Endothelial cell of hepatic sinusoid (primary cell): Measurements from ENCODE around the gene IQCM.
"Not testable (repeated sequence)": the region's sequence is repeated elsewhere in the genome, so short reads cannot be mapped to it uniquely, and the experiment has no call there.

Source experiments
- in situ Hi-C: cut with HindIII; loops from 2 replicates; pipeline ENCODE4 v1.10.0; 2017; ENCODE audit warnings: low sequenced_read_pairs

The IQCM gene

DNA sequence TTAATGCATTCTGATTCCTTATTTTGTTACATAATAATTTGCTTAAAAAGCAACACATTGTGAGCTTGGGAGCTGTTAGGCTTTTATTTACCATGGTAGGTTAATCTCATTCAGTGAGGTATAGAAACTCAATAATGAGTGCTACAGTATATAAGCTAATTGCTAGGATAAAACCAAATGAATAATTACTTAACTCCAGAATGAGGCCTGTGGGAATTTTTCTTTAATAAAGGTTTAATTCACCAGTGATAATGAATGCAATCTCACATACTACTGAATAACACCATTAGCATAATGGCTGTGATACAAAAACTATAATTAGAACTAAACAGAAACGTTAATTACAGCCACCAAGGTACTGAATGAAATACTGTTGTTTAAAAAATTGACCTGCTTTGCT is 326.3 kb downstream of the IQCM start:
- in situ Hi-C loops, result no loop called here

DNA sequence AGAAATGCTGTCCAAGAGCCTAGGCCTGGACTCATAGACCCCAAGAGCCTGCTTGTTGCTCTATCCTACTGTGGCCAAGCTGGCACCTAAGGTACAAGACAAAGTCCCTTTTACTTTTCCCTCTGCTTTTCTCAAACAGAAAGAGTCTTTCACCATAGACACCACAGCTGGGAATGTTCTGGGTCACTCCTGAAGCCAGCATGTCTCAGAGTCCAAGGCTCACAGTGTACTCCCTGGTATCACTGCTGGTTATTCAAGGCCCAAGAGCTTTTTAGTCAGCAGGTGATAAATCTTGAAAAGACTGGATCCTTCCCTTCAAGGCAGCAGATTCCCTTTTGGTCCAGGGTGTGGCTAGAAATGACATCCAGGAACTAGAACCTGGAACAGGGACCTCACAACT is 328.8 kb downstream of the IQCM start:
- in situ Hi-C loops, result no loop called here

DNA sequence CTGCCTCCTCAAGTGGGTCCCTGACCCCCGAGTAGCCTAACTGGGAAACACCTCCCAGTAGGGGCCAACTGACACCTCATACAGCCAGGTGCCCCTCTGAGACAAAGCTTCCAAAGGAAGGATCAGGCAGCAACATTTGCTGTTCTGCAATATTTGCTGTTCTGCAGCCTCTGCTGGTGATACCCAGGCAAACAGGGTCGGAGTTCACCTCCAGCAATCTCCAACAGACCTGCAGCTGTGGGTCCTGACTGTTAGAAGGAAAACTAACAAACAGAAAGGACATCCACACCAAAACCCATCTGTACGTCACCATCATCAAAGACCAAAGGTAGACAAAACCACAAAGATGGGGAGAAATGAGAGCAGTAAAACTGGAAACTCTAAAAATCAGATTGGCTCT is 347.0 kb downstream of the IQCM start:
- in situ Hi-C loops, result not testable (repeated sequence)

DNA sequence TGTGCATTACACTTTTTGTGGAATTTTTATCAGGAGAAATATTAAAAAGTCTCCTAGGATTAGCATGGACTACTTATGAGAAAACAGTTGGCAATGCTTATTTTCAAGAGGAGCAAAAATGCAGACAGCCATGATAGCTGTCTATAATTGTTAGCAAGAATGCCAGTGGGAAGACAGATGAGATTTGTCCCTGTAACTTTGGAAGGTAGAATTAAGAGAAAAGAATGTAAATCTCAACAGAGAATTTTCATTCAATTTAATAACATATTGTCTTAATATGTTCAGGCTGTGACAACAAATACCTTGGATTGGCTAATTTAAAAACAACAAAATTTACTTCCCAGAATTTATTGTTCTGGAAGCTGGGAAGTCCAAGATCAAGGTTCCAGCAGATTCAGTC is 349.2 kb downstream of the IQCM start:
- in situ Hi-C loops, result no loop called here

DNA sequence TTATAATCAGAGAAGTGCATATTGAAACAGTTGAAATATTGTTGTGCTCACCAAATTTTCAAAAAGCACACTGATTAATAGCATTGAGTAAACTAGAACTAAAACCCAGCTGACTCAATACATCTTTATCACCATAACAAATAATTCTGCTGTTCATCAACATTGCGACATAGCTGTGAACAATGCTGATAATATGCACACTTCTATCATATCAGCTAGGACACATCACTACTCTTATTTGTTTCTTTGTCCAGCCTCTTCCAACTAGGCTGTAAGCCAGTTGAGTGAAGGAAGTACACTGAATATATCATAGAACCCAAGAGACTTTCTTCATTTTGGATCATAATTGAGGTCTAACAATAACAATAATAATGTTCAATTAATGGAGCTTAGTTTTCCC is 349.7 kb downstream of the IQCM start:
- in situ Hi-C loops, result no loop called here

DNA sequence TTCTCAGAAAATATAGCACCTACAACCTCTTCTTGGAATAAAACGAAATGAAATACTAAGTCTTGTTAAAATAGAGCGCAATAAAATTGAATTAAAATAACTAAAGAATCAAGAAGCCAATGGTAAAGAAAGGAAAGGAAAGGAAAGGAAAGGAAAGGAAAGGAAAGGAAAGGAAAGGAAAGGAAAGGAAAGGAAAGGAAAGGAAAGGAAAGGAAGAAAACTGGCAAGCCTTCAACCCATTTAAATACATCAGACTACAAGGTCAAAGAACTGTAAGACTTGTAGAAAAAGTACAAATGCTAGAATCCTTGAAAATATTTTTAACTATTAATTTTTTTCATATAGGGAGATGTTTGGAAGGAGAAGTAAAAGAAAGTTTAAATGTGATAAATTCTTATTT is 372.1 kb downstream of the IQCM start:
- in situ Hi-C loops, result loop anchor here (5.0 kb wide), 1 partner anchor 89 kb away; no protein-coding TSS in a partner anchor

DNA sequence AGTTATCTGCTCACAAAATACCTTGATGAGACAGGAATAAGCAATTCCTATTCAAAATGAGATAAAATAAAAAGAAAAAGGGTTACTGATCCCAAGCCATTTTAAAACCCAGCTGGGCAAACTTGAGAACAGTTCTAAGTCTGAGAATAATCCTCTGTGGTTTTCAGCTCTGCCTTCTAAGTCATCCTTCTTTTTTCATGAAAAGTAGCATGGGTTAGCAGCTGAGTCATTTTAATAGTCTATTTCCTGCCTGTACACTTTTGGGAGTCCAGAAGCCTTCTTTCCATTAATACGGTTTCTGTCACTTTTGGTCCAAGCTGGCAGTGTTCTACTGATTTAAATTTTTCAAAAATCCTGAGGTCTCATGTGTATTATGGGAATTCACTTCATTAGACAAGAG is 374.3 kb downstream of the IQCM start:
- in situ Hi-C loops, result loop anchor here (5.0 kb wide), 1 partner anchor 91 kb away; no protein-coding TSS in a partner anchor

DNA sequence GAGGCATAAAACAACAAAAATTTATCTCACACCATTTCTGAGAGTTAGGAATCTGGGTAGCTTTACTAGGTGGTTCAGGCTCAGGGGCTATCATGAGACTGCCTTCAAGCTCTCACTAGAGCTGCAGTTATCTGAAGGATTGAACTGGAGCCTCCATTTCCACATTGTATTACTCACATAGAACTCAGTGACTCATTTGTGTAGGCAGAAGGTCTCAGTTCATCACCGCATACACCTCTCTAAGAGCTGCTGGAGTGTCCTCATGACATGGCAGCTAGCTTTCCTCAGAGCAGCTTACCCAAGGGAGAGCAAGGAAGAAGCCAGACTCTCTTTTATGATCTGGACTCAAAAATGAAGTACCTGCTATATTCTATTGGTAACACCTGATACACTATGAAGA is 389.2 kb downstream of the IQCM start:
- in situ Hi-C loops, result no loop called here

DNA sequence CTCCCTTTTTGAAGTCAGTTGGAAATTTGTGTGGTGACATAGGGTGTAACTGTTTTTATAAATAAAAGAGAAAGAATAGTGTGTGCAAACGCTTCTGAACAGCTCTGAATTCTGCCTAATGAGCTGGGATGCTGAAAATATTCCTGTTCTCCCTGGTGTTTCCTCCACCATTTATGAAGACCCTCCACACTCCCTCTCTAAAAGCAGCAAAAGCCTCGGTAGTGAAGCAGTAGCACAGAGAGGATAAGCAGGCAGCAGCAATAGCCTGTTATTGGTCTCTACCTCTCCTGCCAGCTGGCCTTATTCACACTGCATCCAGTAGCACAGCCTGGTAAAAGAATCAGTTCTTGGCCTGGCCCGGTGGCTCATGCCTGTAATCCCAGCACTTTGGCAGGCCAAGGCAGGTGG is 406.1 kb downstream of the IQCM start:
- in situ Hi-C loops, result no loop called here

DNA sequence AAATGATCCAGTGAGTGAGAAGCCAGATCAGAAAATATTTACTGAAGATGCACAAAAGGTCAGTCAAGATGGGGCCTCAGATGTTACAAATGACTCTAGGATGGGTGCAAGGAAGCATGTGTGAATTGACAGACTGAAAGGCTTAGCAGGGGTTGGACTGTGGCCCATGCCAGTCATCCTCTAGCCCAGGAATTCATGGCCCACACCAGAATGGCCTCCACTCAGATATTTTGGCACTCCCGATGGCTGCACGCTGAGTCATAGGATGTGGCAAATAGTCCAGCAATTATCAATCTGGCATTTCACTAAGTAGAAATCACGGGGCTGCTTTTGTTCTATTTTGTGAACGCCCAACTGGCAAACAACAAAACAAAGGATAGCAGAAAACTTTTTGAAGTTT is 406.5 kb downstream of the IQCM start:
- in situ Hi-C loops, result no loop called here

DNA sequence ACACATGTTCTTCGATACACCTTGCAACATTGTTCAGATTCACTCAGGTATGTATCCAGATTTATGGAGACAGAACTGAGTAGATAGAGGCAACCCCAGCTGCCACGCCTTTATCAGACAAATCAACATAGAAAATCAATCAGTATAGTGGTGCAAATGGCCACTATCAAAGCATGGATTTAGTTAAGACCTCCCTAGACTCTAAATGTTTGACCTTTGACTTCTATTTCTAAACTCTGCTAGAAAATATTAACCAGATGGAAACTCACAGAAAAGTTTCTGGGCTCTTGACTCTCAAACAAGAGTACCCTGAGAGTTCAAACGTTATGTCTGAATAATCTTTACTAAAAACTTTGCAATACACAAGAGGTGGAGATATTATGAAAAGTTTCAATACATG is 411.5 kb downstream of the IQCM start:
- in situ Hi-C loops, result no loop called here

DNA sequence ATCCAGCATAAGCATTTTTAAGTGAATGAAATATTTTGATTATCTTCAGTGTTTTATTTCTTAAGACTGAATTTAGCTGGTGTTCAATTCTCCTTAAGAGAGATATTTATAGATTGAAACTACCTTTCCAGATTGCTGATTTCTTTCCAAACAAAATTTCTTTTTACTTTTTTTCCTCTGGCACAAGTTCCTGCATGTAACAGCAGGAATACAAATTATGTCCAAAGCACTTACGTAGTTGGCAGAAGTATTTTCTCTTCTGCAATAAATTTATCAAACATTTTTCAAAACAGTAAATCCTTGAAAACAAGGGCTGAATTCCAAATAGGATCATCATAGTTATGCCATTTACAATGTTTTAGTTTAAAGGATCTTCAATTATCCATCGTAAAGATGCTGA is 412.6 kb downstream of the IQCM start:
- in situ Hi-C loops, result no loop called here

DNA sequence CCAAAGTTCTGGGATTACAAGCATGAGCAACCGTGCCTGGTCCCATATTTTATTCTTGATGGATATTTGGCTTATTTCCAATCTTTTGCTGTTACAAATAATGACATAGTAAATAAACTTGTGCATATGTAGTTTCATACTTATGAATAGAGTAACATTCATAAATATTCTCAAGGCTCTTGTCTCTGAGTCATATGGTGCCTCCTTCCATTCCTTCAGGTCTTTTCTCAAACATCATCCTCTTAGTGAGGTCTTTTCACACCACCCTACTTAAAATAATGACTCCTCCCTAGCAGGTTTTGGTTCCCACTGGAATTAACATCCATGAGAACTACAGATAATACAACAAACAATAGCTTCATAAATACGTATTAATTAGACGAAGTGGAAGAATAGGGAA is 416.6 kb downstream of the IQCM start:
- in situ Hi-C loops, result no loop called here

DNA sequence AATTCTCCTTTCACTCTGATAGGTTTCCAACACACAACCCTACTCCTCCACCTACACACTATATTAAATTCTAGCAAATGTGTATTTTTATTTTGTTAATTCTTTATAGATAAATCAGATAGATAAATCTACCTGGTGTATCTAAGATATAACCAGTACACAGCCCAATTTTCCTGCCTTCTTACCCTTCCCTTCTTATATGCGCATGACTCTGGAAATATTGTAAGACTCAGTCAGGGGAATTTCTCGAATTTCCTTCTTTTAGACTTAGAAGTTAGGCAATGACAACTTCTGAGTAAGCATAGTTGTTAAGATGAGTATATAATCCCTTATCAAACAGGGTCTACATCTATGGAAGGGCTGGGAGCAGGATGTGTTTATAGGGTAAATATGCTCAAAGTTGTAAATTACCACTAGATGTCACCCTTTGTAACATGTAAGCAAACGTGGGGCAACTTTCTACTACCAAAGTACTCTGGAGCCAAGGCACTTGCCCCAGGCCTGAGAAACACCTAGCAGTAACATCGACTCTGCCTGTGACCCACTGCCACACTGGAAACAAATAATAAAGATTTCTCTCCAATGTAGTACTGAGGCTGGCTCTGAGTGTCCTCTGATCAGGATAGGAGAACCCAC is 444.7 kb downstream of the IQCM start:
- in situ Hi-C loops, result no loop called here

DNA sequence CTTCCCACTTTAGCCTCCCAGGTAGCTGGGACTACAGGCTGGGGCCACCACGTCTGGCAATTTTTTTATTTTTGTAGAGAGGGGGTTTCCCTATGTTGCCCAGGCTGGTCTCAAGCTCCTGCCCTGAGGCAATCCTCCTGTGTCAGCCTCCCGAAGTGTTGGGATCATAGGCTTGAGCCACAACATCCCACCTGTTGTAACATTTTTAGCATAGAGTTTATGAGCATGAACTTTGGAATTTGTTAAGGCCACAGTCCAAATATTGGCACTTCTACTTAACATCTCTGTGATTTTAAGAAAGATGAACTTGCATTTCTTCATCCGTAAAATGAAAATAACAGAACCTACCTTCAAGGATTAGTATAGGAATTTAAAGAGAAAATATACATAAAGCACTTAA is 445.6 kb downstream of the IQCM start:
- in situ Hi-C loops, result no loop called here

DNA sequence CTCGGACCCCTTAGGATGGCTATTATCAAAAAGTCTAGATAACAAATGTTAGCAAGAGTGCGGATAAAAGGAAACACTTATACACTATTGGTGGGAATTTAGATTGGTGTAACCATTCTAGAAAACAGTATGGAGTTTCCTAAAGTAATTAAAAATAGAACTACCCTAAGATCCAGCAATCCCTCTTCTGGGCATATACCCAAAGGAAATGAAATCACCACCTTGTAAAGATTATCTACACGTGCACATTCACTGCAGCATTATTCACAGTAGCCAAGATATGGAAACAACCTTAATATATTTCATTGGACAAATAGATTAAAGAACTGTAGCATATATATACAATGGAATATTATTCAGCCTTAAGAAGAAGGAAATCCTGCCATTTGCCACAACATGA is 462.4 kb downstream of the IQCM start:
- in situ Hi-C loops, result no loop called here

DNA sequence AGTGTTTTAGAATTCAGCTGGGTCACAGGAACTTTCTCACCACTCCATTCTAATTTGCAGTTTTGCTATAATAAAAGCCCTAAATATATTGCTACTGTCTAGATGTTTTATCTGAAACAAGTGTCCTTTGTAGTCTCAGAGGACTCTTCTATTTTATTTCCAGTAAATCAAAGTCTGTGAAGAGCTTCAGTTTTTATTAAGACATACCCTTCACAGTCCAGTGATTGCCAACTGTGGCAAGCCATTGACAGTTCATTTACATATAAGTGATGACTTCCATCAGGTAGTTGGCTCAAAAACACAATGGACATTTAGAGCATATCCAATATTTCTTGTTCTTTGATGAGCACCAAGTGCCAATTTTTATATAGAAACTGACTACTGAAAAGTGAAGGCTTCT is 466.1 kb downstream of the IQCM start:
- in situ Hi-C loops, result no loop called here

DNA sequence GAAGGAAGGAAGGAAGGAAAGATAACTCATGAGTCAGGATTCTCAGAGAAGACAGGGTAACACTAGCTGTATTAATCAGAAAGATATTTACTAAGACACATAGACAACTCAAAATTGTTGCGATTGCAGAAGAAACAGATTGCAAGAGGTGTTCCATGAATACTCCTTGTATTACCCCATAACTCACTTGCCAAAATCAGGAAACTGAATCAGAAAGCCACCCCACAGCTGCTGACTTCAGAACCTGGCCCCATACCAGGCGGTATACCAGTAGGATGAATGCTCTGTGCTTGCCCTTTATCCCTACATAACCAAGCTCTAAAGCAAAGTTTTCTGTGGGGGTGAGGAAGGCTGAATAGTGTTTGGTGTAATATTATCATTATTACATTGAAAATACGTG is 468.5 kb downstream of the IQCM start:
- in situ Hi-C loops, result no loop called here

DNA sequence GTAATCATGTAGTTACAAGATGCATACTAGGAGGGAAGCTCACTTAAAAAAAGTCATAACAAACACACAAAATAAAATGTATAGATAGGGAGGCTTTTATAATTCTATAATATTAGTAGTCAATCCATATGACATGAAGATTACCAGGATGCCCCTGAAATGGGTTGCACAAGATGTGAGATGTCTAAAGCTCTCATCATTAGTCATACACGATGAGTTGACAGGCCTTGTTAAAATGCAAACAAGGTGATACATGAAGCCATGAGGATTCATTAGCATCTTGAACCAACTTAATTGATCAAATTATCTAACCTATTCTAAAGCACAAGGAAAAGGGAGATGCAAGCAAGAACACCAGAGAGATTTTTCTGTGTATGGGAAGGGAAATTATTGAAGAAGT is 470.2 kb downstream of the IQCM start:
- in situ Hi-C loops, result no loop called here

DNA sequence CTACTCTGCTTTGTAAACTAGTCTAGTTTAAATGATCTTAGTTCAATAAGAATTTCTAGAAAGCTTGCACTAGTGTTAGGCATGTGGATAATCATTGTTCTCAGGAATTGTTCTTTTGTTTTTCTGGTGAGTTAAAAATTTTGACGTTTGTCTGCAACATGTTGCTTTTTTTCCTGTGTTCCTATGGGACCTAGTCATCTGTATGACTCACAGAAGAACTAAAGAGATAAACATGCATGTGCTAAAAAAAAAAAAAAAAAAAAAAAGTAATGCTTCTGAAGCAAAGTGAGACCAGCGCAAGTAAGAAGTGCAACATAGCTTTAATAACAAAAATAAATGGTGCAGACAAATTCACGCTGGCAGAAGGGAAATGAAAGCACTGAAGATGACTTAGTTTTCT is 471.2 kb downstream of the IQCM start:
- in situ Hi-C loops, result no loop called here

DNA sequence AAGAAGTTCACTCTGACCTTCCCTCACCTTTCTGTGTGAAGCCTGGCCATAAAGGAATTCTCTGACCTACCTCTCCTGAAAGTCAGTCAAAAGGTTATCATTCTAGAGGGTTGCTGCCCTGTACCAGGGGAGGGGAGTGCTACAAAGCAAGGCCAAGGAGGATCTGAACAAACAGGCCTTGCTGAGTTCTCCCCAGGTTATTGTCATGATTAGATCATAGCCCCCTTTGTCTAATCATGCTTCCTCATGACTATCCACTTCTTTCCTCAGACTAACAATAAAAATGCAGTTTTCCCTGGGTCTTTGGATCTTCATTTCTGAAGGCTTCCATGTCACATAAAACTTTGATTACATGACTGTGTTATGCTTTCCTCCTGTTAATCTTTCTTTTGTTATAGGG is 472.0 kb downstream of the IQCM start:
- in situ Hi-C loops, result no loop called here

DNA sequence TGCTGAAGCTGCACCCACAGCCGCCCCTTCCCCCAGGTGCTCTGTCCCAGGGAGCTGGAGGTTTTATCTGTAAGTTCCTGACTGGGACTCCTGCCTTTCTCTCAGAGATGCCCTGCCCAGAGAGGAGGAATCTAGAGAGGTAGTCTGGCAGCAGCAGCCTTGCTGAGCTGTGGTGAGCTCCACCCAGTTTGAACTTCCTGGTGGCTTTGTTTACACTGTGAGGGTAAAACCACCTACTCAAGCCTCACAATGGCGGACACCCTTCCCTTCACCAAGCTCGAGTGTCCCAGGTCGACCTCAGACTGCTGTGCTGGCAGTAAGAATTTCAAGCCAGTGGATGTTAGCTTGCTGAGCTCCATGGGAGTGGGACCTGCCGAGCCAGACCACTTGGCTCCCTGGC is 474.5 kb downstream of the IQCM start:
- in situ Hi-C loops, result not testable (repeated sequence)

DNA sequence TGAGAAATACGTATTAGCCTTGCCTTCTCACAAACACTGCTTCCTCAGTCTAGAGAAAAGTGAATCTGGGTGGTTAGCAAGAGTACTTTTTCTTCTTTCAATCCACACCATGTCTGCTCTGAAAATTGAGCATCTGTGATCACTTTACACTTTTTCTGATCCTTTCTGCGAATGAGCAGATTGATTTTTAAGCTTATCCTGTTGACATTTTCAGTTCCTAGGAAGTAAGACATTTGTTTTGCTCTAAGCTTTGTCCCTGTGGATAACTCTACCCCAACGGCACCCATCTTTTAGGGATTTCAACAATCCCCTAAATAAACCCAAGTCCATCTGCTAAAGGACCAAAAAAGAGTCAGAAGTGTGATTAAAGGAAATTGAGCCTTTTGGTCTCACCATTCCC is 487.5 kb downstream of the IQCM start:
- in situ Hi-C loops, result no loop called here
